ENCODE data around the gene MID1IP1. TPM values are rescaled to one million over a fixed set of nuclear protein-coding genes. Genes with fewer than 3 reads are reported as not detected.

MID1IP1 gene
- total and polyA plus RNA-seq, 7 donors: 19.2 to 130 (median 66.0) TPM

DNA sequence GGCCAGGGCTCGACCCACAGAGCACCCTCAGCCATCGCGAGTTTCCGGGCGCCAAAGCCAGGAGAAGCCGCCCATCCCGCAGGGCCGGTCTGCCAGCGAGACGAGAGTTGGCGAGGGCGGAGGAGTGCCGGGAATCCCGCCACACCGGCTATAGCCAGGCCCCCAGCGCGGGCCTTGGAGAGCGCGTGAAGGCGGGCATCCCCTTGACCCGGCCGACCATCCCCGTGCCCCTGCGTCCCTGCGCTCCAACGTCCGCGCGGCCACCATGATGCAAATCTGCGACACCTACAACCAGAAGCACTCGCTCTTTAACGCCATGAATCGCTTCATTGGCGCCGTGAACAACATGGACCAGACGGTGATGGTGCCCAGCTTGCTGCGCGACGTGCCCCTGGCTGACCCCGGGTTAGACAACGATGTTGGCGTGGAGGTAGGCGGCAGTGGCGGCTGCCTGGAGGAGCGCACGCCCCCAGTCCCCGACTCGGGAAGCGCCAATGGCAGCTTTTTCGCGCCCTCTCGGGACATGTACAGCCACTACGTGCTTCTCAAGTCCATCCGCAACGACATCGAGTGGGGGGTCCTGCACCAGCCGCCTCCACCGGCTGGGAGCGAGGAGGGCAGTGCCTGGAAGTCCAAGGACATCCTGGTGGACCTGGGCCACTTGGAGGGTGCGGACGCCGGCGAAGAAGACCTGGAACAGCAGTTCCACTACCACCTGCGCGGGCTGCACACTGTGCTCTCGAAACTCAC, 3.6 kb downstream of the MID1IP1 start:
- intact Hi-C loops (cut with DNase I): loop anchor here (2.0 to 10.0 kb wide), 6 partner anchors 122 to 1352 kb away; no protein-coding TSS in a partner anchor
- peak overlapping the region; percentile 90 to 95 (median 93) for H3K27ac ChIP-seq
- H3K4me1 ChIP-seq: peaks cover 0 to 24% (median 17%) of the 10 kb centered on the region in 4 donors
- H3K36me3 ChIP-seq: no peaks in the 10 kb centered on the region
- no peaks in the 10 kb centered on the region for H3K9me3 ChIP-seq
- peak overlapping the region; percentile 54 to 78 (median 68) for H3K4me3 ChIP-seq
- 1% methylated on average over 66 of the region's 66 CpGs for WGBS, 2 donors
- DNase-seq: peak; percentile 65
- TF ChIP-seq, protein P1, sequence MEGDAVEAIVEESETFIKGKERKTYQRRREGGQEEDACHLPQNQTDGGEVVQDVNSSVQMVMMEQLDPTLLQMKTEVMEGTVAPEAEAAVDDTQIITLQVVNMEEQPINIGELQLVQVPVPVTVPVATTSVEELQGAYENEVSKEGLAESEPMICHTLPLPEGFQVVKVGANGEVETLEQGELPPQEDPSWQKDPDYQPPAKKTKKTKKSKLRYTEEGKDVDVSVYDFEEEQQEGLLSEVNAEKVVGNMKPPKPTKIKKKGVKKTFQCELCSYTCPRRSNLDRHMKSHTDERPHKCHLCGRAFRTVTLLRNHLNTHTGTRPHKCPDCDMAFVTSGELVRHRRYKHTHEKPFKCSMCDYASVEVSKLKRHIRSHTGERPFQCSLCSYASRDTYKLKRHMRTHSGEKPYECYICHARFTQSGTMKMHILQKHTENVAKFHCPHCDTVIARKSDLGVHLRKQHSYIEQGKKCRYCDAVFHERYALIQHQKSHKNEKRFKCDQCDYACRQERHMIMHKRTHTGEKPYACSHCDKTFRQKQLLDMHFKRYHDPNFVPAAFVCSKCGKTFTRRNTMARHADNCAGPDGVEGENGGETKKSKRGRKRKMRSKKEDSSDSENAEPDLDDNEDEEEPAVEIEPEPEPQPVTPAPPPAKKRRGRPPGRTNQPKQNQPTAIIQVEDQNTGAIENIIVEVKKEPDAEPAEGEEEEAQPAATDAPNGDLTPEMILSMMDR (IDR thresholded peaks at IDR 0.05): no peak
- TF ChIP-seq POLR2AphosphoS5 (IDR thresholded peaks at IDR 0.05): peak in 2 of 4 donors; percentile 15 to 49
- no peaks in the 10 kb centered on the region for H3K27me3 ChIP-seq

DNA sequence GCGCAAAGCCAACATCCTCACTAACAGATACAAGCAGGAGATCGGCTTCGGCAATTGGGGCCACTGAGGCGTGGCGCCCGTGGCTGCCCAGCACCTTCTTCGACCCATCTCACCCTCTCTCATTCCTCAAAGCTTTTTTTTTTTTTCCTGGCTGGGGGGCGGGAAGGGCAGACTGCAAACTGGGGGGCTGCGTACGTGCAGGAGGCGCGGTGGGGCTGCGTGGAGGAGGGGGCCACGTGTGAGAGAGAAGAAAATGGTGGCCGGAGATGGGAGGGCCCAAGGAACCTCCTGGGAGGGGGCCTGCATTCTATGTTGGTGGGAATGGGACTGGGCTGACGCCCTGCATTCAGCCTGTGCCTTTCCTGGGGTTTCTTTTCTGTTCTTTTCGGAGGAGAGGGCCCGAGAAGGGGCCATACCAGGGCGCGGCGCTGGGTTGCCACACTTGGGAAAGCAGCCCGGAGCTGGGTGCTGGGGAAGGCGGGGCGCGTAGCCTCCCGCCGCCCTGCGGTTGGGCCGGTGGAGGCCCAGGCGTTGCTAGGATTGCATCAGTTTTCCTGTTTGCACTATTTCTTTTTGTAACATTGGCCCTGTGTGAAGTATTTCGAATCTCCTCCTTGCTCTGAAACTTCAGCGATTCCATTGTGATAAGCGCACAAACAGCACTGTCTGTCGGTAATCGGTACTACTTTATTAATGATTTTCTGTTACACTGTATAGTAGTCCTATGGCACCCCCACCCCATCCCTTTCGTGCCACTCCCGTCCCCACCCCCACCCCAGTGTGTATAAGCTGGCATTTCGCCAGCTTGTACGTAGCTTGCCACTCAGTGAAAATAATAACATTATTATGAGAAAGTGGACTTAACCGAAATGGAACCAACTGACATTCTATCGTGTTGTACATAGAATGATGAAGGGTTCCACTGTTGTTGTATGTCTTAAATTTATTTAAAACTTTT, 4.5 kb downstream of the MID1IP1 start:
- Histone ChIP-seq H3K27me3 (no peaks in the 10 kb centered on the region), H3K4me3 (peak overlapping the region; percentile 54 to 78 (median 68)), H3K4me1 (peaks cover 0 to 24% (median 16%) of the 10 kb centered on the region in 4 donors), H3K9me3 (no peaks in the 10 kb centered on the region), H3K36me3 (no peaks in the 10 kb centered on the region), H3K27ac (peak overlapping the region; percentile 90 to 95 (median 93))
- peak; percentile 85 for DNase-seq
- 0 to 1% methylated on average over 41 of the region's 41 CpGs for WGBS, 2 donors
- intact Hi-C loops (cut with DNase I): loop anchor here (2.0 to 10.0 kb wide), 2 partner anchors 121 to 929 kb away; no protein-coding TSS in a partner anchor
- peak in 3 of 4 donors; percentile 38 to 52 (median 51) for TF ChIP-seq POLR2AphosphoS5 (IDR thresholded peaks at IDR 0.05)
- TF ChIP-seq, protein P1 (IDR thresholded peaks at IDR 0.05): no peak

DNA sequence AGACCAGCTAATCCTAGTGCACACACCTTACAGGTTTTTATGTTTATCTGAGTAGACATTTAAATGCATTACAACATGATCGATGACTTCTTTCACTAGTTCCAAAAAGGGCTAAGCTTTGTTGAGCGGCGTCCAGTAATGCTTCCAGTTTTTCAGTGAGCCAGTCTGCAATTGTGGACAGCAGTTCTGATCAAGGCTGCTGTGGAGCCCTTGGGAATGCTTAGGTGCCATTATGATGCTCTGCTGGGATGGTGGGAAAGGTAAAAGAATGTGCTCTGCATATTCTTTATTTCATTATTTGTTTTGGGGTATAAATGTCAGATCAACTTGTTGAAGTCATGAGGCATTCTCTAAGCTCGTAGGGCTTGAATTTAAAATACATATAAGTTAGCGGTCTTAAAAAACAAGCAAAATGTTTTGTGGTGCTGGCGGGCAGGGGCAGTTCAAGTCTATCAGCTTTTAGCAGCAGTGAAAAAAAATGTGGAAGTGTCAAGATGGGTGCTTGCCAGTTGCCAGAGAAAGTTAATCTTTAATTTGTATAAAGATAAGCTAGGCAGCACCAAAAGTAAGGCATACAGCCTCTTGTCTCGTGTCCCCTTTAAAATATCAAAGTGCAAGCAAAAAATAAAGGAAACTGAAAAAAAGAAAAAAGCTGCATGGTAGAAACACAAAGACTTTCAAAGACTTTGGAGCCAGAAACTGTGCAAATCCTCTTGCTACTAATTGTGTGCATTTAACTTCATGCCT, 5.8 kb downstream of the MID1IP1 start:
- H3K9me3 ChIP-seq: no peaks in the 10 kb centered on the region
- peak overlapping the region; percentile 90 to 95 (median 93) for H3K27ac ChIP-seq
- no peaks in the 10 kb centered on the region for H3K27me3 ChIP-seq
- no peaks in the 10 kb centered on the region for H3K36me3 ChIP-seq
- TF ChIP-seq EP300 (IDR thresholded peaks at IDR 0.05): no peak
- TF ChIP-seq, protein P1 (IDR thresholded peaks at IDR 0.05): no peak
- TF ChIP-seq POLR2A (IDR thresholded peaks at IDR 0.05): no peak
- no peak for TF ChIP-seq POLR2AphosphoS5 (IDR thresholded peaks at IDR 0.05)
- peak overlapping the region in 1 of 4 donors; percentile 71 for H3K4me3 ChIP-seq
- 15 to 31% methylated on average over 7 of the region's 7 CpGs for WGBS, 2 donors
- intact Hi-C loops (cut with DNase I): loop anchor here (10.0 kb wide), 1 partner anchor 928 kb away; no protein-coding TSS in a partner anchor
- no peak for DNase-seq
- peaks cover 0 to 24% (median 15%) of the 10 kb centered on the region in 4 donors for H3K4me1 ChIP-seq

DNA sequence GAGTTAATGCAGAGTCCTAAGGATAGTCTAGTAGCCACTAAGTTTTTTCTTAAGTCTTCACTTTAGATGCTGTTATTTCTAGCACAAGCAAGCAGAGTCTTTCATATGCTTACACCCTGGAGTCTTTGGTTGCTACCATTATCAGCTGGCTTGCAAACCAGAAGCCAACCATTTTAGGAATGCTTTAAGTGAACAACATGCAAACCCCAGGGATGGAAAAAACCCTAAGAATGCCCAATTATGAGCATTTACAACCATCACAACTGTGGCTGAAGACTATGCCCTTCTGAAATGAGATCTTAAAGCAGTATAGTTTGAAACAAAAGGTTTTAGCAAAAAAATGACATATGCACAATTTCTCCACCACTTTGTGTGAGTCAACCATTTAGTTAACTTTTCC, 6.6 kb downstream of the MID1IP1 start:
- no peak overlapping the region for H3K4me3 ChIP-seq
- no peaks in the 10 kb centered on the region for H3K27me3 ChIP-seq
- DNase-seq: no peak
- intact Hi-C loops (cut with DNase I): loop anchor here (10.0 kb wide), 1 partner anchor 927 kb away; no protein-coding TSS in a partner anchor
- H3K4me1 ChIP-seq: peaks cover 0 to 20% (median 9%) of the 10 kb centered on the region in 4 donors
- no peaks in the 10 kb centered on the region for H3K36me3 ChIP-seq
- H3K27ac ChIP-seq: peak overlapping the region in 1 of 4 donors; percentile 94
- no peak for TF ChIP-seq POLR2A (IDR thresholded peaks at IDR 0.05)
- TF ChIP-seq, protein P1 (IDR thresholded peaks at IDR 0.05): no peak
- no peak for TF ChIP-seq POLR2AphosphoS5 (IDR thresholded peaks at IDR 0.05)
- no peak for TF ChIP-seq EP300 (IDR thresholded peaks at IDR 0.05)
- H3K9me3 ChIP-seq: no peaks in the 10 kb centered on the region
